D721Med (cell line): Measurements from ENCODE around the gene GALNS.

Source experiments
- DNase-seq: peaks from one replicate; pipeline ENCODE4 v3.0.0; 2011; ENCODE audit warnings: low spot score; ENCODE audit not compliant: insufficient read length
- FAIRE-seq: peaks from 2 replicates; lab custom pipeline; 2011; peaks lifted over from hg19 to GRCh38; lab: Jason Lieb, UNC
- CTCF ChIP-seq: IDR thresholded peaks from 2 replicates; pipeline ENCODE4 v1.5.1; 2012; ENCODE audit warnings: mild to moderate bottlenecking, control low read depth; ENCODE audit not compliant: insufficient read depth; ENCODE audit errors: missing control alignments

GALNS gene

GRCh38 chr16:88855176-88855575 is 1.6 kb downstream of the GALNS start:
- FAIRE-seq (no peak), DNase-seq (no peak)
- TF ChIP-seq CTCF = no peak

GRCh38 chr16:88854306-88855111 is 2.2 kb downstream of the GALNS start:
- no peak for DNase-seq
- no peak for FAIRE-seq
- no peak for TF ChIP-seq CTCF

- FAIRE-seq = no peak
- TF ChIP-seq CTCF = no peak
- DNase-seq = no peak
Observed at GRCh38 chr16:88853325-88853941, 3.3 kb downstream of the GALNS start.

GRCh38 chr16:88851616-88852015 is 5.1 kb downstream of the GALNS start:
- TF ChIP-seq CTCF = no peak
- no peak for DNase-seq
- no peak for FAIRE-seq

- DNase-seq (no peak), FAIRE-seq (no peak)
- TF ChIP-seq CTCF = no peak
Observed at GRCh38 chr16:88850531-88851199, 6.1 kb downstream of the GALNS start.

- FAIRE-seq (no peak), DNase-seq (no peak)
- no peak for TF ChIP-seq CTCF
Observed at GRCh38 chr16:88848557-88848956, 8.2 kb downstream of the GALNS start.
